SU-DHL-6 (cell line): ENCODE data around the gene SPTBN5.

Source experiments
- H2AFZ ChIP-seq: fragments of 200-600 bp; sonication (generic); 2 replicates; pipeline ENCODE4 v1.6.1; 2014; ENCODE audit warnings: low read depth, mild to moderate bottlenecking, moderate library complexity, mixed read lengths, antibody characterized with exemption, low read length; ENCODE audit not compliant: severe bottlenecking
- H3F3A ChIP-seq: fragments of 200-600 bp; shearing (Covaris generic); 2 replicates; pipeline ENCODE4 v1.6.0; 2016; ENCODE audit warnings: antibody characterized with exemption, mild to moderate bottlenecking; ENCODE audit not compliant: insufficient read depth
- H3K27ac ChIP-seq: fragments of 200-600 bp; sonication (generic); 2 replicates; pipeline ENCODE4 v1.5.1; 2016; ENCODE audit warnings: low read depth, mild to moderate bottlenecking, low read length, moderate library complexity, mixed read lengths
- H3K27me3 ChIP-seq: fragments of 200-600 bp; sonication (generic), shearing (Covaris generic); 2 replicates; pipeline ENCODE4 v1.6.0; 2014; ENCODE audit warnings: mild to moderate bottlenecking, low read length
- H3K36me3 ChIP-seq: fragments of 200-600 bp; sonication (generic); 2 replicates; pipeline ENCODE4 v1.6.1; 2014; ENCODE audit warnings: mild to moderate bottlenecking, low read length, mixed read lengths
- H3K4me2 ChIP-seq: fragments of 300-600, 200-600 bp; shearing (Covaris generic), sonication (generic); 2 replicates; pipeline ENCODE4 v1.6.0; 2014; ENCODE audit warnings: low read length, low read depth, mild to moderate bottlenecking; ENCODE audit not compliant: poor library complexity, severe bottlenecking
- H3K4me3 ChIP-seq: fragments of 200-600 bp; sonication (generic); 2 replicates; pipeline ENCODE4 v1.5.1; 2014; ENCODE audit warnings: antibody characterized with exemption, low read length, mild to moderate bottlenecking, mixed read lengths; ENCODE audit not compliant: insufficient read depth, poor library complexity, severe bottlenecking
- H3K79me2 ChIP-seq: fragments of 200-600 bp; sonication (generic); 2 replicates; pipeline ENCODE4 v1.6.1; 2014; ENCODE audit warnings: mild to moderate bottlenecking, low read length, moderate library complexity; ENCODE audit not compliant: insufficient read depth
- H3K9ac ChIP-seq: fragments of 200-600 bp; sonication (generic); 2 replicates; pipeline ENCODE4 v1.7.0; 2014; ENCODE audit warnings: mild to moderate bottlenecking, low read length
- H3K9me2 ChIP-seq: fragments of 200-600 bp; sonication (generic); replicated peaks from 2 replicates; pipeline ENCODE4 v1.6.1; 2014; ENCODE audit warnings: low read length; ENCODE audit not compliant: insufficient read depth
- H3K9me3 ChIP-seq: fragments of 200-600 bp; sonication (generic); 2 replicates; pipeline ENCODE4 v1.6.1; 2014; ENCODE audit warnings: low read length, mixed read lengths; ENCODE audit not compliant: insufficient read depth
- H4K20me1 ChIP-seq: fragments of 200-600 bp; sonication (generic); 2 replicates; pipeline ENCODE4 v1.6.1; 2014; ENCODE audit warnings: low read depth, mild to moderate bottlenecking, antibody characterized with exemption, low read length, moderate library complexity, mixed read lengths
- CTCF ChIP-seq: fragments of 200-600 bp; sonication (generic); IDR thresholded peaks from one replicate; pipeline ENCODE4 v1.5.1; 2017; ENCODE audit warnings: antibody characterized with exemption, mild to moderate bottlenecking, low read length, moderate library complexity; ENCODE audit not compliant: insufficient read depth, poor library complexity, severe bottlenecking
- EZH2phosphoT487 ChIP-seq: fragments of 200-600 bp; sonication (generic), shearing (Covaris generic); conservative IDR thresholded peaks from 2 replicates; pipeline ENCODE4 v1.6.1; 2018; ENCODE audit warnings: mild to moderate bottlenecking, antibody characterized with exemption, low read length, moderate library complexity, mixed read lengths

Gene SPTBN5

GRCh38 chr15:41932511-41933289 lies 38.8 kb upstream of the SPTBN5 start:
- H3K27ac ChIP-seq: no peak overlapping the region
- no peaks in the 10 kb centered on the region for H3K36me3 ChIP-seq
- no peak overlapping the region for H3K4me2 ChIP-seq
- H4K20me1 ChIP-seq: no peaks in the 10 kb centered on the region
- H3F3A ChIP-seq: no peaks in the 10 kb centered on the region
- H3K9me2 ChIP-seq: no peaks in the 10 kb centered on the region
- no peak overlapping the region for H3K4me3 ChIP-seq
- no peaks in the 10 kb centered on the region for H3K79me2 ChIP-seq
- TF ChIP-seq CTCF: no peak
- TF ChIP-seq EZH2phosphoT487: no peak
- H3K27me3 ChIP-seq: no peaks in the 10 kb centered on the region
- no peak overlapping the region for H3K9ac ChIP-seq
- H2AFZ ChIP-seq: no peak overlapping the region
- no peaks in the 10 kb centered on the region for H3K9me3 ChIP-seq

DNA sequence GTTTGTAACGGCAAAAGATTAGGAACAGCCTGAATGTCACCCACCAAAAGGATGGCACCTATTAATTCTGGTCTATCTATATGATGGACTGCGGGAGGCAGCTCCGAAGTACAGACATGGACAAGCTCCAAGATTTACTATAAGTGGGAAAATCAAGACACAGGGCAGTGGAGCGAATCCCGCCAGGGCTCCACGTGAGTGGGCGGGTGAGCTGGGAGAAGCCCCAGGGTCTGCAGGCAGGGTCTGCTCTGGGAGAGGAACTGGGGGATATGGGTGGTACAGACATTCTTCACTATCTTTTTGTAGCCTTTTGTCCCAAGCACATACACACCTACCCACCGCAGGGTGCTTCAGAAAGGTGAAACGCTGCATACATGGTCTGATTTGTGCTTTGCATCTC lies 38.2 kb upstream of the SPTBN5 start:
- Histone ChIP-seq H3K27ac (no peak overlapping the region), H3K79me2 (no peaks in the 10 kb centered on the region), H4K20me1 (no peaks in the 10 kb centered on the region)

GRCh38 chr15:41930867-41931222 lies 37.0 kb upstream of the SPTBN5 start:
- H3K4me3 ChIP-seq: no peak overlapping the region
- TF ChIP-seq EZH2phosphoT487 (no peak), CTCF (no peak)
- H3K36me3 ChIP-seq: no peaks in the 10 kb centered on the region
- no peaks in the 10 kb centered on the region for H3K27me3 ChIP-seq
- H3K9me2 ChIP-seq: no peaks in the 10 kb centered on the region
- no peak overlapping the region for H3K27ac ChIP-seq
- H3K4me2 ChIP-seq: no peak overlapping the region
- no peaks in the 10 kb centered on the region for H3K79me2 ChIP-seq
- no peaks in the 10 kb centered on the region for H4K20me1 ChIP-seq
- H3K9me3 ChIP-seq: no peaks in the 10 kb centered on the region
- H3K9ac ChIP-seq: no peak overlapping the region
- no peak overlapping the region for H2AFZ ChIP-seq
- H3F3A ChIP-seq: no peaks in the 10 kb centered on the region

More for the DNA sequence above, 38.2 kb upstream of the SPTBN5 start:
- TF ChIP-seq EZH2phosphoT487 (no peak), CTCF (no peak)
- Histone ChIP-seq H2AFZ (no peak overlapping the region), H3K36me3 (no peaks in the 10 kb centered on the region), H3K4me2 (no peak overlapping the region), H3K4me3 (no peak overlapping the region), H3K27me3 (no peaks in the 10 kb centered on the region), H3K9me2 (no peaks in the 10 kb centered on the region), H3K9ac (no peak overlapping the region), H3F3A (no peaks in the 10 kb centered on the region), H3K9me3 (no peaks in the 10 kb centered on the region)
